Activated CD4-positive, CD25-positive, alpha-beta regulatory T cell treated with anti-CD3 and anti-CD28 coated beads, Interleukin-2, amount 50 U/mL, for 16 hours (primary cell): ENCODE results near the gene CACNA1A.

ENCODE experiments used
- DNase-seq: peaks from one replicate; pipeline ENCODE4 v3.0.0-alpha.2; 2020; ENCODE audit warnings: low read depth, low spot score

The CACNA1A gene

DNA sequence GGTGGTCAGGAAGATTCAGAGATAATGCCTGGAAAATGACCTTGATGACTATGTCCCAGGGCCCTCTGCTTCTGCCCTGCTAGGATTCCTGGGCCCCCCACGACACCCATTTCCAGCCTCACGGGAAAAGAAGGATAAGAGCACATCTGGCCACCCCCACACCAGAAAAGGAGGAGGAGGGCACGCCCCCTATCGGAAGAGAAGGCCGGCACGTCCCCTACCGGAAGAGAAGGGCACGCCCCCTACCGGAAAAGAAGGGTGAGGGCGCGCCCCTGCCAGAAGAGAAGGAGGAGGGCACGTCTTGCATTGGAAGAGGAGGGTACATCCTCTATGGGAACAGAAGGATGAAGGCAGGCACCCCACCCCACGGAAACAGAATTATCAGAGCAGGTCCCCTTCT is 271.8 kb downstream of the CACNA1A start:
- DNase-seq, result peak; percentile 36

DNA sequence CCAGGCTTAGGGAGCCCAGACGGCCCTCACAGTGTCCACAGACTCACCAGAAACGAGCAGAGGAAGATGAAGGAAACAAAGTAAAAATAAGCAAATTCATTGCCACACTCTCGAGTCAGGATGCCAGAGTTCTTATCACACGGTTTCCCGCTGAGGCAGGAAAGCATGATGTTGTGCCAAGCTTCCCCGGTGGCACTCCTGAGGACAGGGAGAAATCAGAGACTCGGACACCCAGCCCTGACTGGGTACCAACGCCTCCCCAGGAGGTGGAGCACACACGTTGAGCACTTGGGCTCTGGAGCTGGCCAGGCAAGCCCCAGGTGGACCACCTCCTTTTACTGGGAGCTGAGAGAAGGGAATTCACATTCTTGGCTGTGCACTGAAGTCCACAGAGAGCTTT is 274.6 kb downstream of the CACNA1A start:
- DNase-seq, result no peak

DNA sequence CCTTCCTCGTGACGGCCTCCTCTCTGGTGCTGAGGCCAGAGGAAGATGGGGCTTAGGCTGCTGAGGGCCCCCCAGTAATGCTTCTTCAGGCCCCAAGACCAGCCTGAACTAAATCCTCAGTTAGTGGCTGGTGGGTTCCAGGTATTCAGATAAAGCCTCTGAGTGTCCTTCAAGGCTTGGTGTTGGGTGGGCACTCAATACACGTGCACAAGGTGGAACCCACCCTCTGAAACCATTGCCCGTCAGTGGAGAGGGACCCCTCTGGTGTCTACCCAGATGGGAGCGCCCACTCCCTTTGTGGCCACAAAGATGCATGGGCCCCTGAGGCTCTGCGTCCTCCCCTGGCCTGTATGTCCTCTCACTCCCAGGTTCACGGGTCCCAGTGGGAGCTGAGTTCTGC is 277.0 kb downstream of the CACNA1A start:
- DNase-seq, result no peak

DNA sequence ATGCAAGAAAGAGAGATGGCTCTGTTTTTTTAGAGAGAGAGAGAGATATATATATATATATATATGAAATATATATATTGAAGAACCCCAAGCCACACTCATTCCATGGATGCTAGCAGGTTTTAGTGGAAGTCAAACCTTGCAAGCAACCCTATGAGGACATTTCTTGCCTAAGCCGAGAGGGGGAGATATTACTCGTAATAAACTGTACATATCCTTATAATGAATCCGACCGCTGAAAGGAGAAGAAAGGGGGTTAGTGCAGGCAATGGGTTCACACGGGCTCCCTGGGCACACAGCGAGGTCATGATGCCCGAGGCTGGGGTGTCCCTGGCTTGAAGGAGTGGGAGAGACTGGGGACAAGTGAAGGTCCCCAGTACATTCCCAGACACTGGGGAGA is 277.7 kb downstream of the CACNA1A start:
- no peak for DNase-seq

DNA sequence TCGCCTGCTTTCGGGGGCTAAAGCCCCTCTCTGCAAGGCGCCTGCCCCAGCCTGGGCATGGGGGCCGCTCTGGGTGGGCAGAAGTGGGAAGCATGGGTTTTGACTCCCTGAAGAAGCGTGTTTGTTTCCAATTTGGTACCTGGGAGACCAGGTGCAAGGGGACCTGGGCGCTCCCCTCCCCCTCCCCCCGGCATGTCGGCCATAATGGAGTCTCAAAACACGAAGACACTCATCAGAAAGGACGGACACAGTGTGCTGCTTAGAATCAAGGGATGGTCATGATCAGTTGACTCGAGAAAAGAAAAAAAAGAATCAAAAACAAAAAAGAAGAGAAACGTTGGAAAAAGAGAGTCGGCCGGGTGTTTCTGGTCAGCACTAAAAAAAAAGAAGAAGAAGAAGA is 279.3 kb downstream of the CACNA1A start:
- no peak for DNase-seq

DNA sequence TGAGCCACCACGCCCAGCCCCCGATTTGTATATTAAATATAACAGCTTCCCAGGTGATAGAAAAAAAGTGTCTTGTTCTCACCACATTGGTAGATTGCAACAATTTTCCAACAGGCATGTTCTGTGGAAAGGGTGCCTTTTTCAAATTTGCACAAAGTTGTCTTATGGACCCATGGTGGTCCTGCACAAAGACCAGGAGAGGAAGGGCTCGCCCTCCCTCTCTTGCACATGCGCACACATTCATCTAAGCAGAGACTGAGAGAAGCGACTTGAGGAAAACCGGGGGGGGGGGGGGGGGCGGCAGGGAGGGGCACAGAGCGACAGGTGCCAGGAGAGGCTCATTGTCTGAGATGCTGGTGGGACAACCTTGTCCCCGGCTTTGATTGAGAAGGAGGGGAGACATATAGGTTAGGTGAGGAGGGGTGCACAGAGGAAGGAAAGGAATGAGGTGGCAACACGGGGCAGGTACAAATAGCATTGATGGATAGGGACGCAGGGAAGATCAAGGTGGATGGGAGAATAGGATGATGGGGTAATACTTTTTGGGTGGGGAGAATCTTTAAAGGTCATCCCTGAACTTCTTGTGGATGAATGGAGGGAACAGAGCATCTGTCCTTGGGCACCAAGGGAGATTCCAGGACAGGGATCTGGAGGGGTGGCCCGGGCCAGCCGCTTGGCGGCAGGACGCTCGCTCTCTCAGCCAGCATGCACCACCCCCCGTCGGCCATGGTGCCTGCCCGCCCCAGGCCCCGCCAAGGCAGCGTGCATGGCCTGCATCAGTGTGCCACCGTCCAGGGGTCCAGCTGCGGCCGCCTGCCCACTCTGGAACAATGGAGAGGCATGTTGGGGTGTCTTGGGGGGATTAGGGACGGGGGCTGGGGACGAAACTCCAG is 280.1 kb downstream of the CACNA1A start:
- DNase-seq, result no peak

DNA sequence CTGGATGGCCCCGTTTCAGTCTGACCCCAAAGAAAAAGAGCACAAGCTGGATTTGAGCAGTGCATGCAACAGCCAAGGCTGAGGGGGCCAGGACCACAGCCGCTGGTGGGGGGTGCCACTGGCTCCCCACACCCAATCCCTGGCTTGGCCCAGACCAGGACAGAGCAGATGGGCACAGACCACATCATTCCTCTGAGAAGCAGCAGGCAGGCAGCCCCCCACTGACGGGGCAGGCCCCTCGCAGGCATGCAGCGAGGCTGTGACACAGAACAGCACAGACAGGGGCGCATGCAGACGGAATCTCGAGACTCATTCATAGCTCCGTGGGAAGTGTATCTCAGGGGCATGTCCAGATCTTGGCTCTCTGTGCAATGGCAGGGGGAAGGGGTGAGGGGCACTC is 281.2 kb downstream of the CACNA1A start:
- DNase-seq, result no peak

DNA sequence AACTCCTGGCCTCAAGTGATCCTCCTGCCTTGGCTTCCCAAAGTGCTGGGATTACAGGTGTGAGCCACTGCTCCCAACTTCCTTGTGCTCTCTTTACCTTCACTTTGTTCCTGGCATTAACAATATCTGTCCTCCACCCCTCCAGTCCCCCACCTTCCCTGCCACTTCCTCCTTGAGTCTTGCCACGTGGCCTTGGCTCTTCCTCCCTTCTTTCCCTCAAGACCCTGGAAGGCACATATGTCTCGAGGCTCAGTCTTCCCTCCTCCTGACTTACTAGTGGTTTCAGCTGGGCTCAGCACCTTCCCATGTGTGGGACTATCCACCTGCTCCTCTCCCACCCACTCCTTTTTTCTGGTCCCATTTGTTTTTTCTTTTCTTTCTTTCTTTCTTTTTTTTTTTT is 285.4 kb downstream of the CACNA1A start:
- no peak for DNase-seq

DNA sequence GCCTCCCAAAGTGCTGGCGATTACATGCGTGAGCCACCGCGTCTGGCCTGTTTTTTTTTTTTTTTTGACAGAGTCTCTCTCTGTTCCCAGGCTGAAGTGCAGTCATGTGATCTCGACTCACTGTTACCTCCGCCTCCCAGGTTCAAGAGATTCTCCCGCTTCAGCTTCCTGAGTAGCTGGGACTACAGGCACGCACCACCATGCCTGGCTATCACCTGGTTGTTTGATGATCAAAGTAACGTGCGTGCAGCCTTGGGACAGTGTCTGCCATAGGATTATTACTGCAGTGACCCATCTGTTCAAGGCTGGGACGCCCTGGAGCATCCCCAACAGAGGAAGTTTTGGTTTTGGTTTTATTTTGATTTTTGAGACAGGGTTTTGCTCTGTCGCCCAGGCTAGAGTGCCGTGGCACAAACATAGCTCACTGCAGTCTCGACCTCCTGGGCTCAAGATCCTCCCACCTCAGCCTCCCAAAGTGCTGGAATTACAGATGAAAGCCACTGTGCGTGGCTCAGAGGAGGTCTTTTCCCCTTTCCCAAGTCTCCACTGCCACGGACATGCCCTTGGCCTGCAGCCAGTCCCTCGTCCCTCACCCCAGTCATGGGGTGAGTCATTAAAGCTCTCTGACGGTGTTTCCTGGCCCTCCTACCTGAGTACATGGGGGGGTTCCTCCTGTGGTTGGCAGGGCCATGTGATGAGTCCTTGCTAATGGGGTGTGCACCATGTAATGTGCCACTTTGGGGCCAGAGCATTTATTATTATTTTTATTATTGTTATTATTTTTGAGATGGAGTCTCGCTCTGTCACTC is 290.5 kb downstream of the CACNA1A start:
- DNase-seq, result no peak

DNA sequence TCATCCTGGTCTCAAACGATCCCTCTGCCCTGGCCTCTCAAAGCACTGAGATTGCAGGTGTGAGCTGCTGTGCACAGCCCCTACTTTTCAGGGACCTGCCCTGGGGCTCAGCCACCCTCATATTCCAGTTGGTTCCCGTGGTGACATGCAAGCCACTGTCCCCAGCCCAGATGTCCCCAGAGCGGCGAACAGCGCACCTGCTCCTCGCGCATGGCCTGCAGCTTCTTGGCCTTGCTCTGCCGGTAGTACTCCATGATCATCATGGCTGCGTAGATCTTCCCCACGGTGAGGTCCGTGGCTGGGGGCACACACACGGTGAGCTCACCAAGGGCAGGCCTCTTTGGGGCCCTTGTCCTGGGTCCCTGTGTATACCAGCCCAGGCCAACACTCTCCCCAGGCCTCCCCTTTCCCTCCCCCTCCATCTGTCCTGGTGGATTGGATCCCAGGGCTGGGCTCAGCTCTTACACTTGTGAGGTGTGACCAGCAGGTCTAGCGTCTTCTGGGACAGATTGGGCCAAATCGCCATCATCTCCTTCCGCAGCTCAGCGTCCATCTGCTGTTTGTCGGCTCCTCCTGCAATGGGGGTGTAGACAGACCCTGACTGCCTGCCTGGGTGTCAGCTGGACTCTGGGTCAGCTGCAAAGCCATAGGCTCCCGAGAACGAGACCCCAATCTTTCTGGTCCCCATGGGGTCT is 292.1 kb downstream of the CACNA1A start:
- DNase-seq, result no peak

DNA sequence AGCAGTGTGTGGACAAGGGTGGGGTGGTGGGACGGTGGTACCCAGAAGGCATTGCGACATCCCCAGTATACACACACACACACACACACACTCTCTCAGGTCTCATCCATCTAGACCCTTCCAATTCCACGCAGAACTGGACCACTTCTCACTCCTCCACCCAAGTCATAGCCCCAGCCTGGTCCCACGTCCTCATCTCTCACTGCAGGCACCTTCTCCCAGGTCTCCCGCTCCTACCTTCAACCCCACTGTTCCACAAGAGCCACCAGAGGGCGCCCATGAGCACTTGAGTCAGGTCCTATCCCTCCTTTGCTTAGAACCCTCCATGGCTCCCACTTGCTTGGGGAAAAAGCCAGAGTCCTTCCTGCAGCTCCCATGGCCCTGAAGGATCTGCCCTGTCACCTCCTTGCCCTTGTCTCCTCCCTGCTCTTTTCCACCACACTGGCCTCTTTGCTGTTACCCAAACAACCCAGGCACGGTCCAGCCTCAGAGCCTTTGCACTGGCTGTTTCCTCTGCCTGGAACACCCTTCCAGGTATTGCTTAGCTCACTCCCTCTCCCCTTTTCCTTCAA is 293.4 kb downstream of the CACNA1A start:
- DNase-seq, result peak; percentile 49

DNA sequence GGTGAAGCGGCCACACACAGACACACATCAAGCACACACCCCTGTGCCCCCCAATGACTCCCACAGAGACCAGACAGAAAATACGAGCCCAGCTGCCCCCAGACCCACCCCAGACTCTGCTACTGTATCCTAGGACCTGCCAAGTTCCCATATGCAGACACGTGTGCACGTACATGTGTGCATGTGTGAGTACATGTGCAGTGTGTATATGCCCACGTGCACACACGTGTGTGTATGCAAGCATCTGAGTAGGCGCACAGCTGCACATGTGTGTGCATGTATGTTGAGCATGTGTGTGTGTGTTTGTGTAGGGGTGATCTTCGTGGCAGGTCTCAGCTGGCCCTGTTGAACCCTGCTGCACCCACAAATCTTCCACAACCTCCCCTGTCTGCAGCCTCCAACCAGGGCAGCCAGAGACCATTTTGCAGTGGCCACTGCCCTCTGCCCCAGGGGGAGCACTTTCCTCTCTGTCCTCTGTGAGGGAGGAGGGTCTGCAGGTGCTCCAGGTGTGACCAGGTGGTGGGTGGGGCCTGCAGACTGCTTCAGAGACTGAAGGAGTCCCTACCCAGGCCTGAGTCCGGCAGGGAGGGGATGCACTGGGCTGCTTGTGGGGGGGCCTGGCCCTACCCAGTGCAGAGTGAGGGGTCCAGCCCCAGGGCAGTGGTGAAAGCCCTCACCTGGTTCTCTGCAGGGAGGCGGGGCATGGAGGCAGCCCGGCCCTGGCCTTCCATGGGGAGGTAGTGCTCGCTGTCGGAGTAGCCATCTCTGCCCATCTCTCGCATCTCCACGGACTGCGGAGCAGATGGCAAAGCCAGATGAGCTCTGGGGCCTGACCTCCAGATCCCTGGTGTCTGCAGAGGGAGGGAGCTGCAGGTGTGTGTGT is 294.6 kb downstream of the CACNA1A start:
- DNase-seq, result no peak

DNA sequence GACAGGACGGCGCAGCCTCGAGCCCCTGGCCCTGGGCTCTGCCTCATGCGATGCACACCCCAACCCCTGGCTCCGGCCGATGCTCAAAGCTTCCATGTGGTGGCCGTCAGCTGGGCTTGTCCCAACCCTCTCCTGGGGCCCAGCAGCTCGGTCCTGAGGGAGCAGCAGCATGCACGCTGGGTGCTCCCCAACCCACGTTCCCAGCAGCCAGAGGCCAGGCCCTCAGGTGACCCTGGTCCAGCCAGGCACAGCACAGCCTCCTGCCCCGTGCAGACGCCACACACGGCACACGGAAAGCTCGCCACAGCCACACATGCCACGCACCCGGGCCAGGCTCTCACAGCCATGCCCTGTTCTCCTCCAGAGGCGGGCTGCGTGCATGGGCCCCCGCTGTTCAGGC is 295.3 kb downstream of the CACNA1A start:
- no peak for DNase-seq

DNA sequence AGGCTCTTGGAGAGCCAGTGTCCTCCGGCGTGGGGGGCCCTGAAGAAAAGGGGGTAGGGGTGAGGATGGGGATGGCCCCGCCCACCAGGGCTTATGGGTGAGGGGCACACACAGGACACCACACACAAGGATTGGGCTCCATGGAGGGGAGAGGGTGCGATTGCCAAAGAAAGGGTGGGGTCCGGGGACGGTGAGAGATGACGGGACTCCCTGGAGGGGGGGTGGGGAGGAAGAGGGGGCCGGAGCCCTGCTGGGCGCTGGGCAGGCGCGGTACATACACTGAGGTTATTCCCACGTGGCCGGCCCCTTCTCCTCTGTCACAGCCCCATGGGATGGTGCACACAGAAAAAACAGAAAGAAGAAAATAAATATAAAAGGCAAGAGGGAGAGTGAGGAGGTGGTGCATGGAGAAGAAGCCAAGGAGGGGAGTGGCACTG is 295.9 kb downstream of the CACNA1A start:
- no peak for DNase-seq

DNA sequence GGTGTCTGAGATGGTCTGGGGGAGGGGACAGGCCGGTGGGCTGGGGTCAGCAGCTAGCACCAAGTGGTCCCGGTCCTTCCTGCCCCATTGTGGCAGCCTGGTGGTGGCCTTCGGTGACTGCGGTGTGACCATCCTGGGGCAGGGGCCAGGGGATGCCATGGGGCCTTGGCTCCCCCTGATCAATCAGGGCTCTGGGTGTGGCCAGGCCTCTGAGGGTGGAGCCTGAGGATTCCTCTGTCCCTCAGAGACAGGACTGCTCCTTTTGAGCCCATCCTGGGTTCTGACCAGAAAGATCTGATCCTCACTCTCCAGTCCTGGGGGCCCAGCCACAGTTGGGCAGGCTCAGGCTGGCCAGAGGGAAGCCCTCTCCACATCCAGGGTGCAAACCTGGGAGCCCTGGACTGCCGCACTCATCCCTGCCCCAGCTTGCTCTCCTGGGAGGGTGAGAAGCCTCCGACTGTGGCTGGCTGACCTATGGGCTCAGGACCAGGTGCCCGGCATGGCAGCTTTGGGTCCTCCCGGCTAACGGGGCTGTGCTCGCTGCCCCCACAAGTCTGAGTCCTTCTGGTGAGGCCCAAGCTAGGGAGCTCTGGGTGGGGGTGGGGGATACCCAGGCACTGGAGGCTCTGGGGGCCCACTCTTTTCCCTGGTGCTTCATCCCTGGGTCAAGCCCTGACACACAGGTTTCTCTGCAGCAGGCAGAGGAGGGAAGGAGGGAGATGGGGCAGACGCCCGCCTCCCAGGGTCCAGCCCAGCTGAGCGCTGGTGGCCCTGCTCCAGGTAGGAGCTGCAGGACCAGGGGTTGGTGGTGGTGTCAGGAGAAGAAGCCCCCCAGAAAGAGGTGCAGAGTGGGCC is 296.6 kb downstream of the CACNA1A start:
- no peak for DNase-seq

DNA sequence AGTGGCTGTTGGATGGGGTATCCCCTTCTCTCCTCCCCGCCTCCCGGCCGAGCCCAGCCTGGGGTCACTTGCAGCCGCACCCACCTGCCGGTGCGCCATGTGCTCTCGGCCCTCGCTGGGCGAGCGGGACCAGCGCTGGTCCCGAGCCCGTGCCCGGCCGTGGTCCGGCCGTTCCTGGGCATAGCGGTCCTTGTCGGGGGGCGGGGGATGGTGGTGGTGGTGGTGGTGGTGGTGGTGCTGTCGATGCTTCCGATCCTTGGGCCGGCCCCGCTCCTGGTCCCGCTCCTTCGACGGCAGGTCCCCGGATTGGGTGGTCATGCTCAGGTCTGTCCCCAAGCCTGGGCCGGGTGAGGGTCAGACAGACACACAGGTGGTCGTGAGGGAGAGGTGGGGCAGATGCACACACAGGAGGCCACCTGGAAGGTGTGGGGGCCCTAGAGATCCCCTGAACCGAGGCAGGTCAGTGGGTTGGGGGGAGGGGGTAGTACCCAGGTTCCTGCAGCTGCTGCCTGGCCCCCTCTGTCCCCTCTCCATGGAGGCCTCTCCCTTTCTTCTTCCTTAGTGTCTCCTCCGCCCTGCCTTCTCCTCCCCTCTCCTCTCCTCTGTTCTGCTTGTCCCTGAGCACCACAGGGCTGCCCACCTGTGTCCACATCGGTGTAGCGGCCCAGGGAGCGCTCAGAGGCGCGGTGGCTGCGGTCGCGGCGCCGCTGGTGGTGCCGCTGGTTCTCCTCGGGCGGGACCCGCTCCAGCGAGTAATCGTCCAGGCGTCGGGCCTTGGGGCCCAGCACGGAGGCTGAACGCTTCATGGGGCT is 297.4 kb downstream of the CACNA1A start:
- DNase-seq, result no peak

DNA sequence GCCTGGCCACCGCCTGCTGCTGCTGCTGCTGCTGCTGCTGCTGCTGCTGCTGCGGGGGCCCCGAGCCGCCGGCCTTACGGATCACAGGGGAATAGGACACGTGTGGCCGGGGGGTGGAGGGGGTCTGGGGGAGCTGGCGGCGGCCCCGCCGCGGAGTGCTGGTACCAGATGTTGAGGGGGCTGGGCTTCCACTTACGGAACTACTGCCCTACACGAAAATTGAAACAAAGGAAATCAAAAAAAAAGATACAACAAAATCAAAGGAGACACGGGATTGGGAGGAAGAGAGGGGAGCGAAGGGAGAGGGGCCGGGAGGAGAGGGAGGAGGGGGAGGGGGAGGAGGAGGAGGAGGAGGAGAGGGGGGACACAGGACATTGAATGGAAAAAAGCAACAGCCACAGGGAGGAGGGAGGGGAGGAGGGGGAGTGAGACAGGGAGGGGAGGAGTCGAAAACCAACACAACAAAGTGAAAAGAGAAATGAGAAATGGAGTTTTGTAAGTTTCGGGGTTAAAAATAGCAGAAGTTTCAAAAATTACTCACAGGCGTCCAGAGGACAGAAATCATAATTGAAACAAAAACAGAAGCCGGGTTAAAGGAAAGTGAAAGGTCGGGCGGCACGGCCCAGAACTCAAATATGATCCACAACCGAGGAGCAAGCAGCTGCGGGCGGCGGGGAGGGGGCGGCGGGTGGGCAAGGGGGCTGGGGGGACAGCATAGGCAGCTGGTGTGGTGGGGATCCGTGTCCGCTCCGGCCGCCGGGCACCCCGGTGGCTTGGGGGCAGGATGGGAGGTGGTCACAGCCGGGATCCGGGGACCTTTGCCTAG is 298.2 kb downstream of the CACNA1A start:
- peak; percentile 28 for DNase-seq

DNA sequence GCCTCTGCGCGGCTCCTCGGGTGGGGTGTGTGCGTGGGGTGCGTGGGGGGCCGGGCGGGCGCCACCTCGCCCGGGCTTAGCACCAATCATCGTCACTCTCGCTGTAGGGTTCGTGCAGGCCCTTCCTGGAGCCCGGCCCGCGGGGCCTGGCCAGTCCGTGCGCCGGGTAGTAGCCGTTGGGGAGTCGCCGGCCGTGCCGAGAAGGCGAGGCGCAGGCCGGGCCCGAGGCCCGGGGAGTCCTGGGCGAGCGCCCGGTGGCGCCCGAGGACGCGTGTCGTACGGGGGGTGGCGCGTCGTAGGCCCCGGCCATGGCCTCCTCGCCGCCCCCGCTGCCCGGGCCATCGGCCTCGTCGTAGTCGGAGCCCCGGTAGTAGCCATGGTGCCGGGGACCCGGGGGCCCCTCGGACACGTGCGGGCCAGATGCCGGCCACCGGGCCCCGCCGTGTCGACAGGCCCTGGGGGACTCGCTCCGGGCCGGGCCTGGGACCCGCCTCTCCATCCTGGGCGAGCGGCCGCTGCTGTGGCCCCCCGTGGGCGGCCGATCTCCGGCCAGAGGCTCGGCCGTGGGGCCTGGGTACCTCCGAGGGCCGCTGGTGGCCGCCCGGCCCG is 298.9 kb downstream of the CACNA1A start:
- DNase-seq, result no peak
